Fibroblast of the conjunctiva (primary cell): ENCODE results near the gene TCF25.
"Not testable (repeated sequence)": the region's sequence is repeated elsewhere in the genome, so short reads cannot be mapped to it uniquely, and the experiment has no call there.

Experiments used
- DNase-seq: peaks from one replicate; pipeline ENCODE4 v3.0.0-alpha.2; 2010; ENCODE audit warnings: low read depth

TCF25 gene, protein sequence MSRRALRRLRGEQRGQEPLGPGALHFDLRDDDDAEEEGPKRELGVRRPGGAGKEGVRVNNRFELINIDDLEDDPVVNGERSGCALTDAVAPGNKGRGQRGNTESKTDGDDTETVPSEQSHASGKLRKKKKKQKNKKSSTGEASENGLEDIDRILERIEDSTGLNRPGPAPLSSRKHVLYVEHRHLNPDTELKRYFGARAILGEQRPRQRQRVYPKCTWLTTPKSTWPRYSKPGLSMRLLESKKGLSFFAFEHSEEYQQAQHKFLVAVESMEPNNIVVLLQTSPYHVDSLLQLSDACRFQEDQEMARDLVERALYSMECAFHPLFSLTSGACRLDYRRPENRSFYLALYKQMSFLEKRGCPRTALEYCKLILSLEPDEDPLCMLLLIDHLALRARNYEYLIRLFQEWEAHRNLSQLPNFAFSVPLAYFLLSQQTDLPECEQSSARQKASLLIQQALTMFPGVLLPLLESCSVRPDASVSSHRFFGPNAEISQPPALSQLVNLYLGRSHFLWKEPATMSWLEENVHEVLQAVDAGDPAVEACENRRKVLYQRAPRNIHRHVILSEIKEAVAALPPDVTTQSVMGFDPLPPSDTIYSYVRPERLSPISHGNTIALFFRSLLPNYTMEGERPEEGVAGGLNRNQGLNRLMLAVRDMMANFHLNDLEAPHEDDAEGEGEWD

DNA sequence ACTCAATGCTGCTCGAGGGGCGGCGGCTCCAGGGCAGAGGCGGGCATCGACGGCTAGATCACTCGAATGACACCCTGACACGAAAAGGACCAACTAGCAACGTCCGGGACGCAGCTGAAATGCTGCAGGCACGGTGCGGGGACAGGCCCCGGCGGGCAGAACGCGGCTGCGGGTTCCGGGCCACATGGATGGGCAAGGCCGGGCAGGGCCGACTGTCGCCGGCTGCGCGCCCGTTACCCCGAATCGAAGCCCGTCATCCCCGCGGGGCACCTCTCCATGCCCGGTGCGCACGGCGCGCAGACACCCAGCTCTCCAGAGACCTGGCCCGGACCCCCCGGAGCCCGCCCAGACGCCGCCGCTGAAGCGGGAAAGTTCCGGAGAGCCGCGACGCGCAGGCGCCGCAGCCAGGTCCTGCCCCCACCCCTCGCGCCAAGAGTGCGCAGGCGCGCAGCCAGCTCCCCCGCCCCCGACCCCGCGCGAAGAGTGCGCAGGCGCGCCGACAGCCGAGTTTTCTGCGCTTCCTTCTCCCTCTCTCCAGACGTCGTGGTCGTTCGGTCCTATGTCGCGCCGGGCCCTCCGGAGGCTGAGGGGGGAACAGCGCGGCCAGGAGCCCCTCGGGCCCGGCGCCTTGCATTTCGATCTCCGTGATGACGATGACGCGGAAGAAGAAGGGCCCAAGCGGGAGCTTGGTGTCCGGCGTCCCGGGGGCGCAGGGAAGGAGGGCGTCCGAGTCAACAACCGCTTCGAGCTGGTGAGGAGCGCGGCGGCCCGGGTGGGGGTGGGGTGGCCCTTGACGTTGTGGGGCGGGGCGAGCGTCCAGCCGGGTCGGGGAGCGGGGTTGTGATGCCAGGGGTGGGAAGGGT lies at the start of gene TCF25:
TSS of gene TCF25 (plus strand) at position 484 of the 863 bp plus-strand sequence. CDS start at position 560, 76 bp downstream.
- peak; percentile 74 for DNase-seq

DNA sequence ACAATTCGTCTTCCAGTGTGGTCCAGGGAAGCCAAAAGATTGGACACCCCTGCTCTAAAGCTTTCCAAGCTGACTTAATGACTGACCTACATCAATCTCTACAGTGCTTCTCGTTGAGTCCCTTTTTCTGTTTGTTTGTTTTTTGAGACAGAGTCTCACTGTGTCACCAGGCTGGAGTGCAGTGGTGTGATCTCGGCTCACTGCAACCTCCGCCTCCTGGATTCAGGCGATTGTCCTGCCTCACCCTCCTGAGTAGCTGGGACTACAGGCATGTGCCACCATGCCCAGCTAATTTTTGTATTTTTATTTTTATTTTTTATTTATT lies 49.6 kb upstream of the TCF25 start:
- DNase-seq, result not testable (repeated sequence)

DNA sequence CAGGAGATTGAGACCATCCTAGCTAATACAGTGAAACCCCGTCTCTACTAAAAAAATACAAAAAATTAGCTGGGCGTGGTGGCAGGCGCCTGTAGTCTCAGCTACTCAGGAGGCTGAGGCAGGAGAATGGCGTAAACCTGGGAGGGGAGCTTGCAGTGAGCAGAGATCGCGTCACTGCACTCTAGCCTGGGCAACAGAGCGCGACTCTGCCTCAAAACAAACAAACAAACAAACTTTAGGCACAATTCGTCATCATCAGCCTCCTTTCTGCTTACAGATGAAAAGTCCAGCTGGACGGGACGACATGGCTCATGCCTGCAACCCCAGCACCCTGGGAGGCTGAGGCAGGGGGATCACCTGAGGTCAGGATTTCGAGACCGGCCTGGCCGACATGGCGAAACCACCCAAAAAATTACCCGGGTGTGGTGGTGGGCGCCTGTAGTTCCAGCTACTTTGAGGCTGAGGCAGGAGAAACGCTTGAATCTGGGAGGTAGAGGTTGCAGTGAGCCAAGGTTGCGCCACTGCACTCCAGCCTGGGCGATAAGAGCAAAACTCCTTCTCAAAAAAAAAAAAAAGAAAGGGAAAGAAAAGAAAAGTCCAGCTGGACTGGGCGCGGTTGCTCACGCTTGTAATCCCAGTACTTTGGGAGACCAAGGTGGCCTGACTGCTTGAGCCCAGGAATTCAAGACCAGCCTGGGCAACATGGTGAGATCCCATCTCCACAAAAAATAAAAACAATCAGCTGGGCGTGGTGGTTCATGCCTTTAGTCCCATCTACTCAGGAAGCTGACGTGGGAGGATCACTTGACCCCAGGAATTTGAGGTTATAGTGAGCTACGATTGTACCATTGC lies 46.6 kb upstream of the TCF25 start:
- DNase-seq, result no peak

DNA sequence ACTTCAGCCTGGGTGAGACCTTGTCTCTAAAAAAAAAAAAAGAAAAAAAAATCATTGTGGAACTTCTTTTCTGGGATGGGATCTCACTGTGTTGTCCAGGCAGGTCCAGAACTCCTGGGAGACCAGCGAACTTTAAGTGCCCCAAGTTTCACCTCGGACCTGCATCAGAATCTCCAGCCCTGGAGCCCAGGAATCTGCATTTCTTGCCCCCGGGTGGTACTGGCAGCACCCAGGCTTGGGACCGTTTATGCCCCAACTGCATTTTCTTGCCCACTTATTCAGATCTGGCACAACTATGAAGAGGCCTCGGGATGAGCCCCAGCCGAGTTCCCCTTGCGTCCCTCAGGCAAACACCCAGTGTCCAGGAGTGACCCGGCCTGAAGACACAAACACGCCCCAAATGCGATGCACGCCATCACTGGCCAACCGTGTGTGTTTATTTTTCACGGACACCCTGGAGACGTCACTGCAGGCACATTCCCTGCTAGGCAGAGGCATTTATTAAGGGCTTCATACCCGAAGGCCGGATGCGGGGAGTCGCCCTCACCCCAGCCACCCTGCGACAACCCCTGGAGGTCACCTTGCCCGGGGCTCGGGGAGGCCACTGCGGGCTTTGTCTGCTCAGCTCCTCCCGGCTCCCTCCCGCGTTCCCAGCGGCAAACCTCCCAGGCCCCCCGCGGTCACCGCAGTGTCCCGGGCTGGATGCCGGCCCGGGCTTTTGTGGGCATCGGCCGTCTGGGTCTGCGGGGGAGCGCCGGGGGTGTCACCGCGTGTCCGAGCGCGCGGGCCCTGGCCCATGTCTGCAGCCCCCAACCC lies 45.8 kb upstream of the TCF25 start:
- peak; percentile 36 for DNase-seq

DNA sequence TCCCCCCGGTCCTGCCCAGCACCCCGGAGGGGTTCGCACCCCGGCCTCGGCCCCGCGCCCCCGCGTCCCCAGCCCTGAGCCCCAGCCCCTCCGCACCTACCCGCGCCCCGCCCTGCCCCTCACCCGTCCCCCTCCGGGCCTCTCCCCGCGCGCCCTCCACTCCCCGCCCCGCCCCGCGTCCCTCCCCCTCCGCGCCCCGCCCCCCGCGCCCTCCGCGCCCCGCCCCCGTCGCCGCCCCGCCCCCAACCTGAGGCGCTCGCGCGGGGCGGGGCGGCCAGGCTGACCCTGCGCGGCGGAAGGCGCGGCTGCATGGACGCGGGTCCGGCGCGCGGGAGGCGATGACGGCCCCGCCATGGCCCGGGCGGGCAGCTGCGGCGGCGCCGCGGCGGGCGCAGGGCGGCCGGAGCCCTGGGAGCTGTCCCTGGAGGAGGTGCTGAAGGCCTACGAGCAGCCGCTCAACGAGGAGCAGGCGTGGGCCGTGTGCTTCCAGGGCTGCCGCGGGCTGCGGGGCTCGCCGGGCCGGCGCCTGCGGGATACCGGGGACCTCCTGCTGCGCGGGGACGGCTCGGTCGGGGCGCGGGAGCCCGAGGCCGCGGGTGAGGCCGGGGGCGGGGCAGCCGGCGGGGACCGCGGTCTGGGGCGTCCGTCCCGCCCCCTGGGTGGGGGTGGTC lies 45.1 kb upstream of the TCF25 start, which contains the start of gene SPIRE2:
TSS of gene SPIRE2 (plus strand) at position 277 of the 671 bp plus-strand sequence. CDS start at position 353, 76 bp downstream.
- DNase-seq, result no peak

GRCh38 chr16:89828870-89829629 lies 44.3 kb upstream of the TCF25 start:
- no peak for DNase-seq

DNA sequence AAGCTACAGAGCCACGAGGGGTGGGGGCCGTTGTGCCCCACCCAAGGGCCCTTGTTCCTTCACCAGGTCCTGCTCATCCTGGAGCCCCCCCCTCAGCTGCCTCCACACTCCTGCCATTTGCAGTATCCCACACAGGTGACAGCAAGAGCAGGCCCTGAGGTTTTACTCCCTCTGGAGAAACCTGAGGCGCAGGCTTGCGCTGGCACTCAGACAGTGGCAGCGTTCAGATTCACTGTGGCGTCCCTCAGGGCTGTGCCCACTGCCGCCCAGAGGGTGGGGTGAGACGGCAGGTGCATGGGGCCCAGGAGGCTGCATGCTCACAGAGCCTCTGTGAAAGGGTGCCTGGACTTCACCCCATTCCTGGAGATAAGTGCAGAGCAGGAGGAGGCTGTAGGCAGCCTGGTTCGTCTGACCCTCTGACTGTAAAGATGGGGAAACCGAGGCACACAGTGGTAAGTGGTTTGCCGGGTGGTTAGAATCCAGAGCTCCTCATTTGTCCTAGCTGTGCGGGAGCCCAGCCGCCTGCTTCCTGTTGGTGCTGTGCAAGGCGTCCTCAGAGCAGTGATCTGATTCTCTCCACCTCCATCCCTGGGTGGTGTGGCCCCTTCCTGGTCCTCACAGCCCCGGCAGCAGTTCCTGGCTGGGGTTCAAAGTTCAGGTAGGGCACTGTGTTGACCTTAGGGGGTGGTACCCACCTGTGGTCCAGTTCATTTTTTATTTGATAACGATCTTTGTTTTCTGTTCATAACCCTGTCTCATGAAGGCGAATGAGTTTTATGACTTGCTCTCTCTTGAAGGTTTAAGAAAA lies 43.6 kb upstream of the TCF25 start:
- no peak for DNase-seq

- no peak for DNase-seq
Measured at GRCh38 chr16:89831810-89832328, 41.5 kb upstream of the TCF25 start.

DNA sequence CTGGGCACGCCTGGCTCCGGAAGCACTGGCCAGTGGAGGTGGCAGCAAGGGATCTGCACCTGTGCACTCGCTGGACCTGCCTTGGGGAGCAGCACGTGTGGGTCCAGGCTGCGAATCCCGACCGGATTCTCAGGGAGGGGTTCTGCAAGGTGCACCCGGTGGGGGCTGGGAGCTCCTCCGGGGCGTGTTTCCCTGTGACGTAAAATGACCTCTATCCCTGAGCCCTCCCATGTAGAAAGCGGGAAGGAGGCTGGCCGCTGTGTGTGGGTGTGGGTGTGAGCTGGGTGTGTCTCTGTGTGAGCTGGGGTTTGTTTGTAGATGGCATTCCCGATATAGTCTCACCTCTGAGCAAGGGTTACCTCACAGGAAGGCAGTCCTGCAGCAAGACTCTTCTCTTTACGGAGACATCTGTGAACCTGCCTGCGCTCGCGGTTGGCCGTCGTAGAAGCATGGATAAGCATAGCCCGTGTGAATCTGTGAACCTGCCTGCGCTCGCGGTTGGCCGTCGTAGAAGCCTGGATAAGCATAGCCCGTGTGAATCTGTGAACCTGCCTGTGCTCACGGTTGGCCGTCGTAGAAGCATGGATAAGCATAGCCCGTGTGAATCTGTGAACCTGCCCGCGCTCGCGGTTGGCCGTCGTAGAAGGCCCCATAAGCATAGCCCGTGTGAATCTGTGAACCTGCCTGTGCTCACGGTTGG lies 39.6 kb upstream of the TCF25 start:
- not testable (repeated sequence) for DNase-seq

DNA sequence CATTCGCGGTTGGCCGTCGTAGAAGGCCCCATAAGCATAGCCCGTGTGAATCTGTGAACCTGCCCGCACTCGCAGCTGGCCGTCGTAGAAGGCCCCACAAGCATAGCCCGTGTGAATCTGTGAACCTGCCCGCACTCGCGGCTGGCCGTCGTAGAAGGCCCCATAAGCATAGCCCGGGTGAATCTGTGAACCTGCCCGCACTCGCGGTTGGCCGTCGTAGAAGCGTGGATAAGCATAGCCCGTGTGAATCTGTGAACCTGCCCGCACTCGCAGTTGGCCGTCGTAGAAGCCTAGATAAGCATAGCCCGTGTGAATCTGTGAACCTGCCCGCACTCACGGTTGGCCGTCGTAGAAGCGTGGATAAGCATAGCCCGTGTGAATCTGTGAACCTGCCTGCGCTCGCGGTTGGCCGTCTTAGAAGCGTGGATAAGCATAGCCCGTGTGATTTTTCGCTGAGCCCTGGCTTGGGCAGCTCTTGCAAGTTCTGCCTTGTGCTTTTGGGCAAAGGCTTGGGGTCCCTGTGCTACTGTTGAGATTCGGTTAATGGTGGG lies 38.5 kb upstream of the TCF25 start:
- DNase-seq, result not testable (repeated sequence)

DNA sequence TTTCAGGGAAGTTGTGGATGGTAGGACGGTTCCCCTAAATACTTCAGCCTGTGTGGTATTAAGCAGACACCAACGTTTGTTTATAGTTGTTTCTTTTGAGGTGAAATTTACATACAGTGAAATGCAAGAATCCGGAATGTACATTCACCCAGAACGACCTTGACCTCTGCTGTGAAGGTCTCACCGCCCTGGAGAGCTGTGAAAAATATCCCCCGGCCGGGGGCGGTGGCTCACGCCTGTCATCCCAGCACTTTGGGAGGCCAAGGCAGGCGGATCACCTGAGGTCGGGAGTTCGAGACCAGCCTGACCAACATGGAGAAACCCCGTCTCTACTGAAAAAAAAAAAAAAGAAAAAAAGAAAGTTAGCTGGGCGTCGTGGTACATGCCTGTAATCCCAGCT lies 36.9 kb upstream of the TCF25 start:
- DNase-seq, result not testable (repeated sequence)

GRCh38 chr16:89837014-89837546 lies 36.3 kb upstream of the TCF25 start:
- DNase-seq, result no peak

GRCh38 chr16:89841275-89841674 lies 32.1 kb upstream of the TCF25 start:
- no peak for DNase-seq

- no peak for DNase-seq
Measured at GRCh38 chr16:89842471-89843408, 30.7 kb upstream of the TCF25 start.

DNA sequence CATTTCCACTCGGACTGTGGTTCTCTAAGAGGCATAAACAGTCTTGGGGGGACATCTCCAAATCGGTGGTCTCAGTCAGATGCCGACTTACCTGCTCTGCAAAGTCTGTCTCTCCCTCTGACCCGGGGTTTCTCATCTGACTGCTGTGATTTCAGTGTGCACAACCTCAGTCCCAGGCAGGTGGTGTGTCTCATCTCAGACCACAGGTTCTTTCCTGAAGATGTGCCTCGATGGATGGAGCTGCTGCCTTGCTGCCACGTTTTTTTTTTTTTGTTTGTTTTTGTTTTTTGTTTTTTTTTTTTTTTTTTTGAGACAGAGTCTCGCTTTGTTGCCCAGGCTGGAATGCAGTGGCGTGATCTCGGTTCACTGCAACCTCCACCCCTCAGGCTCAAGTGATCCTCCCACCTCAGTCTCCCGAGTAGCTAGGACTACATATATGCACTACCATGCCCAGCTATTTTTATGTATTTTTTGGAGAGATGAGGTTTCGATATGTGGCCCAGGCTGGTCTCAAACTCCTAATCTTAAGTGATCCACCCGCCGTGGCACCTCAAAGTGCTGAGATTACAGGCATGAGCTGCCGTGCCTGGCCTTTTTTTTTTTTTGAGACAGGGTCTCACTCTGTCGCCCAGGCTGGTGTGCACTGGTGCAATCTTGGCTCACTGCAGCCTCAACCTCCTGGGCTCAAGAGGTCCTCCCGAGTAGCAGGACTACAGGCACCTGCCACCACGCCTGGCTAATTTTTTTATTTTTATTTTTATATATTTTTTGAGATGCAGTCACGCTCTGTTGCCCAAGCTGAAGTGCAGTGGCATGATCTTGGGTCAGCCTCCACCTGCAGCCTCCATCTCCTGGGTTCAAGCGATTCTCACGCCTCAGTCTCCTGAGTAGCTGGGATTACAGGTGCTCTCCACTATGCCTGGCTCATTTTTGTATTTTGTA lies 29.7 kb upstream of the TCF25 start:
- DNase-seq, result no peak
